ENCODE data around the gene CHRNB2. TPM values are rescaled to one million over a fixed set of nuclear protein-coding genes. Genes with fewer than 3 reads are reported as not detected.
A peak's percentile ranks its signal among the peaks of the same experiment; 100 is the strongest.

CHRNB2 gene
- total RNA-seq, 4 donors from 2014 or later, result 1.1 TPM; not detected in 3

DNA sequence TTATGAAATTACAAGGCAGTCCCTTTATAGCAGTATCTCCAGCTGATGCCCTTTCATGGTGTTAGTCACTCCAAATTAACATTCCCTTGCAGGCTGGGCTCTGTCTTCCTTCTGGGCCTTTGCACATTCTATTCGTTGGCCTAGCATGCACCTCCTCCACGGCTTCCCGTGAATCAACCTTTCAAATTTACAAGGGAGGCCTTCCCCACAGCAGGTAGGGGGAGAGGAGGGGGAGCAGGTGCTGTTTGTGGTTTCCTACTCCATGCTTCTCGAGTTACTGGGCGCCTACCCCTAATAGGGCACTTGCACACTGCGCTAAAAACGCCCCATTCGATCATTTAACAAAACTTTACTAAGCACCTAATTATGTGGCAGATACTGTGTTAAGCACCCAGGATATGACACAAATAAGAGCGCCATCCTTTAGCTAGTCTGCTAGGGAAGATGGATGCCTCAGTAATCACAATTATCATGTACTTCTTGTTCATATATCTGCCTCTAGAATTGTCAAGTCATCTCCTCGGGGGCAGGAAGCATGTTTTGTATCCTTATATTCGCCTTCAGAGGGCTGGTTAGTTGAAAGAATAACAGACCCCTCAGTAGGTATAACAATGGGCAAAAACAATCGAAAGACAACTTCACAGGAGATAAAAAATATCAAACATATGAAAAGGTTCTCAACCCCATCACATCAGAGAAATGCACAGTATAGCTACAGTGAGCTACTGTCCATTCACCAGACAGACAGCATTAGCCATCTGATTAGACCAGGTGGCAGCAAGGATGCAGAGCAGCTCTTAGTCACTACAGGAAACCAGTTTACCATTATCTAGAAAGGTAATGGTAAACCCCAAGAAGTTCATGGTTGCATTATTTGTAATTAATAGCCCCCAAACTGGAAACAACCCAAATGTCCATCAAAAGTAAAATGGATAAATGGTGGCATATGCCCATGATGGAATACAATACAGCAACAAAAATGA is 42.1 kb downstream of the CHRNB2 start:
- Histone ChIP-seq H3K4me1 (peaks cover 0 to 7% of the 10 kb centered on the region in 2 donors), H3K27ac (peak overlapping the region; percentile 97 to 99), H3K36me3 (no peaks in the 10 kb centered on the region), H3K9me3 (no peaks in the 10 kb centered on the region), H3K27me3 (no peaks in the 10 kb centered on the region), H3K4me3 (no peak overlapping the region)
- TF ChIP-seq, protein P1, sequence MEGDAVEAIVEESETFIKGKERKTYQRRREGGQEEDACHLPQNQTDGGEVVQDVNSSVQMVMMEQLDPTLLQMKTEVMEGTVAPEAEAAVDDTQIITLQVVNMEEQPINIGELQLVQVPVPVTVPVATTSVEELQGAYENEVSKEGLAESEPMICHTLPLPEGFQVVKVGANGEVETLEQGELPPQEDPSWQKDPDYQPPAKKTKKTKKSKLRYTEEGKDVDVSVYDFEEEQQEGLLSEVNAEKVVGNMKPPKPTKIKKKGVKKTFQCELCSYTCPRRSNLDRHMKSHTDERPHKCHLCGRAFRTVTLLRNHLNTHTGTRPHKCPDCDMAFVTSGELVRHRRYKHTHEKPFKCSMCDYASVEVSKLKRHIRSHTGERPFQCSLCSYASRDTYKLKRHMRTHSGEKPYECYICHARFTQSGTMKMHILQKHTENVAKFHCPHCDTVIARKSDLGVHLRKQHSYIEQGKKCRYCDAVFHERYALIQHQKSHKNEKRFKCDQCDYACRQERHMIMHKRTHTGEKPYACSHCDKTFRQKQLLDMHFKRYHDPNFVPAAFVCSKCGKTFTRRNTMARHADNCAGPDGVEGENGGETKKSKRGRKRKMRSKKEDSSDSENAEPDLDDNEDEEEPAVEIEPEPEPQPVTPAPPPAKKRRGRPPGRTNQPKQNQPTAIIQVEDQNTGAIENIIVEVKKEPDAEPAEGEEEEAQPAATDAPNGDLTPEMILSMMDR (IDR thresholded peaks at IDR 0.05), result no peak
- TF ChIP-seq POLR2A (IDR thresholded peaks at IDR 0.05), result no peak
- intact Hi-C loops (cut with DNase I; ENCODE audit: low total_unique reads), result no loop called here
- no peak for DNase-seq

DNA sequence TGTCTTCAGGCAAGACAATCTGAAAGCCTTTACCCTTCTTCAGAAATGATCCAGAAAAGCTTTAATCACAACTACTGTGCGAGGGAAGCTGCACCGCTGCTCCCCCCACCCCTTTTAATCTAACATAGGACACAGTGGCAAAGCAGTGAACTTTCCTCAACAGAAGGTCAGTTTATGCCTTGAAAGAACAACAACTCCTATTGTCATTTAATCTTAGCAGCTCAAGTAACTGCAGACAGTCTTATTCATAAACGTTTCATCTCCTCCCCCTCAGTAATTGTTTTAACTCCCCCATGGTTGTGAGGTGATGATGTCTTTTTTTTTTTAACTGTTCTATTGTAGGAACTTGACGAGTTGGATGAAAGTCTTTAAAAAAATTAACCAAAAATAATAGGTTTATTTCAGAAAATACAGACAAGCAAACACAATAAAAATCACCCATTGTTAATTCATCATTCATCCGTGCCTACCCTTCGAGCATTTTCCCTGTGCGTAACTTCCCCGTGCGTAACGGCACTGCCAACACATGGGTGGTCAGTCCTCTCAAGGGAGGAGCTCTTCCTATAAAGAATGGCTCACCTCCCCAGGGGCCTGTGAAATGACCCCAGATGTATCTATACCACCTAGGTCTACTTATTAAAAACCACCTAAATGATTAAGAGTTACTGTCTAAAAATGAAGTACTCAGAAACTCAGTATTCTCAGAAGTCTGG is 43.7 kb downstream of the CHRNB2 start:
- intact Hi-C loops (cut with DNase I; ENCODE audit: low total_unique reads), result no loop called here
- peak overlapping the region in 1 of 2 donors; percentile 2 for H3K27ac ChIP-seq
- no peaks in the 10 kb centered on the region for H3K36me3 ChIP-seq
- no peaks in the 10 kb centered on the region for H3K9me3 ChIP-seq
- no peak for DNase-seq
- H3K4me1 ChIP-seq, result peaks cover 0 to 3% of the 10 kb centered on the region in 2 donors
- no peak for TF ChIP-seq POLR2A (IDR thresholded peaks at IDR 0.05)
- TF ChIP-seq, protein P1 (IDR thresholded peaks at IDR 0.05), result no peak
- no peaks in the 10 kb centered on the region for H3K27me3 ChIP-seq
- no peak overlapping the region for H3K4me3 ChIP-seq

DNA sequence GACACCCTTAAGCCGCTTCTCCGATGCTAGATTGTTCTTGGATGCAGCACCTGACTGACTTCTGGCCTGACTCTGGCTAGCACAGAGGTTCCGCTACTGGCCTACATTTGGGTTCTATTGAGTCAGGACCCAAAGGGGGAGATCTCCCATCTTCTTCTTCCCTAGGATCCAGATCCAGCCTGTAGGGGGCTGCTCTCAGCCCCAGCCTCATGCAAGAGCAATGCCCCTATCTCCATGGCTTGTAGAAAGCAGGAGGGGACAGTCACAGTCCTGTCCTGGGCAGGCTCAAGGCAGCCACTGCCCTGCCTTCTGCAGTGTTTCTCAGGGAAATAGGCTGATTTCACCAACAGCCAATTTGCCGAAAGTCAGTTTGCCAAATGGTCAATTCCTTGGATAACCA is 46.7 kb downstream of the CHRNB2 start:
- H3K36me3 ChIP-seq, result no peaks in the 10 kb centered on the region
- no peak for DNase-seq
- TF ChIP-seq, protein P1 (IDR thresholded peaks at IDR 0.05), result no peak
- no peak for TF ChIP-seq POLR2A (IDR thresholded peaks at IDR 0.05)
- no peak overlapping the region for H3K4me3 ChIP-seq
- H3K4me1 ChIP-seq, result peaks cover 0 to 7% of the 10 kb centered on the region in 2 donors
- no peaks in the 10 kb centered on the region for H3K27me3 ChIP-seq
- H3K27ac ChIP-seq, result no peak overlapping the region
- no peaks in the 10 kb centered on the region for H3K9me3 ChIP-seq
- intact Hi-C loops (cut with DNase I; ENCODE audit: low total_unique reads), result no loop called here

DNA sequence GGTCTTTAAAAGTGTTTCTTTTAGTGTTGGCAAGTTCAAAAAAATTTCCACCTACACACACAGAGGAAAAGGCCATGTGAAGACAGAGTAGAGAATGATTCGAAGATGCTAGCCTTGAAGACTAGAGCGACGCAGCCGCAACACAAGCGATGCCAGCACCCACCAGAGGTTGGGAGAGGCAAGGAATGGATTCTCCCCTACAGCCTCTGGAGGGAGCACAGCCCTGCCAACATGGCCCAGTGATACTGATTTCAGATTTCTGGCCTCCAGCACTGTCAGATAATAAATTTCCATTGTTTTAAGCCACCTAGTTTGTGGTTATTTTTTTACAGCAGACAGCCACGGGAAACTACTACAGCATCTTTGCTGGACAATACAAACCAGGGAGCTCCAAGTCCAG is 47.3 kb downstream of the CHRNB2 start:
- Histone ChIP-seq H3K36me3 (no peaks in the 10 kb centered on the region), H3K4me1 (peaks cover 0 to 7% of the 10 kb centered on the region in 2 donors), H3K4me3 (no peak overlapping the region), H3K9me3 (no peaks in the 10 kb centered on the region), H3K27ac (no peak overlapping the region), H3K27me3 (no peaks in the 10 kb centered on the region)
- DNase-seq, result no peak
- intact Hi-C loops (cut with DNase I; ENCODE audit: low total_unique reads), result no loop called here
- TF ChIP-seq, protein P1 (IDR thresholded peaks at IDR 0.05), result no peak
- no peak for TF ChIP-seq POLR2A (IDR thresholded peaks at IDR 0.05)

DNA sequence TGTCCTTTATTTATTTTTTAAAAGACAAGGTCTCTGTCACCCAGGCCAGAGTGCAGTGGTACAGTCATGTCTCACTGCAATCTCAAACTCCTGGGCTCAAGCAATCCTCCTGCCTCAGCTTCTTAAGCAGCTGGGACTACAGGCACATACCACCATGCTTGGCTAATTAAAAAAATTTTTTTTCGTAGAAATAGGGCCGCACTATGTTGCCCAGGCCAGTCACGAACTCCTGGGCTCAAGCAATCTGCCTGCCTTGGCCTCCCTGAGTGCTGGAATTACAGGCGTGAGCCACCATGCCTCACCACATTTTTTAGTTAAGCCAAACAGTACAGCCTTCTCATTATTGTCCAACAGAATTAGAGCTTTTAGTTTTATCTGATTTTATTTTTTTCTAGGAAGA is 47.8 kb downstream of the CHRNB2 start:
- no peaks in the 10 kb centered on the region for H3K27me3 ChIP-seq
- TF ChIP-seq, protein P1 (IDR thresholded peaks at IDR 0.05), result no peak
- TF ChIP-seq POLR2A (IDR thresholded peaks at IDR 0.05), result no peak
- intact Hi-C loops (cut with DNase I; ENCODE audit: low total_unique reads), result no loop called here

More for the DNA sequence above, 47.8 kb downstream of the CHRNB2 start:
- no peaks in the 10 kb centered on the region for H3K9me3 ChIP-seq
- no peaks in the 10 kb centered on the region for H3K36me3 ChIP-seq
- H3K4me3 ChIP-seq, result no peak overlapping the region
- DNase-seq, result no peak
- H3K4me1 ChIP-seq, result peaks cover 0 to 7% of the 10 kb centered on the region in 2 donors
- no peak overlapping the region for H3K27ac ChIP-seq
